RKO (cell line): Measurements from ENCODE around the gene ALB.

ENCODE experiments used
- DNase-seq: peaks from one replicate; pipeline ENCODE4 v3.0.0-alpha.2; 2016; ENCODE audit warnings: low spot score

The ALB gene

GRCh38 chr4:73409012-73409862 lies 5.2 kb downstream of the ALB start:
- DNase-seq, result no peak

- no peak for DNase-seq
Measured at GRCh38 chr4:73409978-73410548, 6.0 kb downstream of the ALB start.

DNA sequence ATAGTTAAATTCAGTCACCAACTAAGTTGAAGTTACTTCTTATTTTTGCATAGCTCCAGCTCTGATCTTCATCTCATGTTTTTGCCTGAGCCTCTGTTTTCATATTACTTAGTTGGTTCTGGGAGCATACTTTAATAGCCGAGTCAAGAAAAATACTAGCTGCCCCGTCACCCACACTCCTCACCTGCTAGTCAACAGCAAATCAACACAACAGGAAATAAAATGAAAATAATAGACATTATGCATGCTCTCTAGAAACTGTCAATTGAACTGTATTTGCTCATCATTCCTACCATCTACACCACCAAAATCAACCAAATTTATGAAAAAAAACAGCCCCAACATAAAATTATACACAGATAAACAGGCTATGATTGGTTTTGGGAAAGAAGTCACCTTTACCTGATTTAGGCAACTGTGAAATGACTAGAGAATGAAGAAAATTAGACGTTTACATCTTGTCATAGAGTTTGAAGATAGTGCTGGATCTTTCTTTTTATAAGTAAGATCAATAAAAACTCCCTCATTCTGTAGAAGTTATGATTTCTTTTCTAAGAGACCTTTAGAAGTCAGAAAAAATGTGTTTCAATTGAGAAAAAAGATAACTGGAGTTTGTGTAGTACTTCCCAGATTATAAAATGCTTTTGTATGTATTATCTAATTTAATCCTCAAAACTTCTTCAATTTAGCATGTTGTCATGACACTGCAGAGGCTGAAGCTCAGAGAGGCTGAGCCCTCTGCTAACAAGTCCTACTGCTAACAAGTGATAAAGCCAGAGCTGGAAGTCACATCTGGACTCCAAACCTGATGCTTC lies 7.0 kb downstream of the ALB start:
- no peak for DNase-seq

GRCh38 chr4:73411731-73412414 lies 7.8 kb downstream of the ALB start:
- DNase-seq, result no peak

DNA sequence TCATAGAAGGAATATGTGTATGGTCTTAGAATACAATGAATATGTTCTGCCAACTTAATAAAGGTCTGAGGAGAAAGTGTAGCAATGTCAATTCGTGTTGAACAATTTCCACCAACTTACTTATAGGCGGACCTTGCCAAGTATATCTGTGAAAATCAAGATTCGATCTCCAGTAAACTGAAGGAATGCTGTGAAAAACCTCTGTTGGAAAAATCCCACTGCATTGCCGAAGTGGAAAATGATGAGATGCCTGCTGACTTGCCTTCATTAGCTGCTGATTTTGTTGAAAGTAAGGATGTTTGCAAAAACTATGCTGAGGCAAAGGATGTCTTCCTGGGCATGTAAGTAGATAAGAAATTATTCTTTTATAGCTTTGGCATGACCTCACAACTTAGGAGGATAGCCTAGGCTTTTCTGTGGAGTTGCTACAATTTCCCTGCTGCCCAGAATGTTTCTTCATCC lies 9.2 kb downstream of the ALB start:
- no peak for DNase-seq

DNA sequence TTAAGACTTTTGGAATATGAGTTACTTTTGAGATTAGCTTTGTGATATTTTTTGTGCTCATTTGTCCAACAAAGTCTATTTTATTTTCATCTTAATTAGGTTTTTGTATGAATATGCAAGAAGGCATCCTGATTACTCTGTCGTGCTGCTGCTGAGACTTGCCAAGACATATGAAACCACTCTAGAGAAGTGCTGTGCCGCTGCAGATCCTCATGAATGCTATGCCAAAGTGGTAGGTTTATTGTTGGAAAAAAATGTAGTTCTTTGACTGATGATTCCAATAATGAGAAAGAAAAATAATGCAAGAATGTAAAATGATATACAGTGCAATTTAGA lies 10.8 kb downstream of the ALB start:
- no peak for DNase-seq

DNA sequence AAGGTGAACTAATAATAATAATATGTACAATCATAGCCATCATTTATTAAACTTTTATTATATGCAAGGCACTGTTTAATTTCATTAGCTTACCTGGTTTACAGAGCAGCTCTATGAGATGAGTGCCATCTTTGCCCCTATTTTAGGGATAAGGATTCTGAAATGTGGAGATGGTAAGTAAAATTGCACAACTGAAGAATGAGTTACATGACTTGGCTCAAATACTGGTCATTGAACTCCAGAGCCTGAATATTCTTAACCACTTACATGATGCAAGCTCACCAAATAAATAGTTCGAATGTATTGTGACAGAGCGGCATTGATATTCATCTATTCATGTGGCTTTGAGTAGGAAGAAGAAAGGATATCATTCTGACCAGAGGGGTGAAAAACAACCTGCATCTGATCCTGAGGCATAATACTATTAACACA lies 11.7 kb downstream of the ALB start:
- DNase-seq, result no peak

- DNase-seq, result no peak
Measured at GRCh38 chr4:73416423-73417087, 12.5 kb downstream of the ALB start.

DNA sequence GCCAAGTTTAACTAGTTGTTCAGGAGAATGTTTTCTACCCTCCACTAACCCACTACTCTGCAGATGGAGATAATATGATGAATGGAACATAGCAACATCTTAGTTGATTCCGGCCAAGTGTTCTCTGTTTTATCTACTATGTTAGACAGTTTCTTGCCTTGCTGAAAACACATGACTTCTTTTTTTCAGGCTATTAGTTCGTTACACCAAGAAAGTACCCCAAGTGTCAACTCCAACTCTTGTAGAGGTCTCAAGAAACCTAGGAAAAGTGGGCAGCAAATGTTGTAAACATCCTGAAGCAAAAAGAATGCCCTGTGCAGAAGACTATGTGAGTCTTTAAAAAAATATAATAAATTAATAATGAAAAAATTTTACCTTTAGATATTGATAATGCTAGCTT lies 13.3 kb downstream of the ALB start:
- no peak for DNase-seq

GRCh38 chr4:73417973-73418372 lies 13.9 kb downstream of the ALB start:
- no peak for DNase-seq

- DNase-seq, result no peak
Measured at GRCh38 chr4:73418677-73419076, 14.6 kb downstream of the ALB start.

DNA sequence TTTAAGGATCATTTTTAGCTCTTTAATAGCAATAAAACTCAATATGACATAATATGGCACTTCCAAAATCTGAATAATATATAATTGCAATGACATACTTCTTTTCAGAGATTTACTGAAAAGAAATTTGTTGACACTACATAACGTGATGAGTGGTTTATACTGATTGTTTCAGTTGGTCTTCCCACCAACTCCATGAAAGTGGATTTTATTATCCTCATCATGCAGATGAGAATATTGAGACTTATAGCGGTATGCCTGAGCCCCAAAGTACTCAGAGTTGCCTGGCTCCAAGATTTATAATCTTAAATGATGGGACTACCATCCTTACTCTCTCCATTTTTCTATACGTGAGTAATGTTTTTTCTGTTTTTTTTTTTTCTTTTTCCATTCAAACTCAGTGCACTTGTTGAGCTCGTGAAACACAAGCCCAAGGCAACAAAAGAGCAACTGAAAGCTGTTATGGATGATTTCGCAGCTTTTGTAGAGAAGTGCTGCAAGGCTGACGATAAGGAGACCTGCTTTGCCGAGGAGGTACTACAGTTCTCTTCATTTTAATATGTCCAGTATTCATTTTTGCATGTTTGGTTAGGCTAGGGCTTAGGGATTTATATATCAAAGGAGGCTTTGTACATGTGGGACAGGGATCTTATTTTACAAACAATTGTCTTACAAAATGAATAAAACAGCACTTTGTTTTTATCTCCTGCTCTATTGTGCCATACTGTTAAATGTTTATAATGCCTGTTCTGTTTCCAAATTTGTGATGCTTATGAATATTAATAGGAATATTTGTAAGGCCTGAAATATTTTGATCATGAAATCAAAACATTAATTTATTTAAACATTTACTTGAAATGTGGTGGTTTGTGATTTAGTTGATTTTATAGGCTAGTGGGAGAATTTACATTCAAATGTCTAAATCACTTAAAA lies 15.3 kb downstream of the ALB start:
- no peak for DNase-seq

GRCh38 chr4:73420615-73421014 lies 16.5 kb downstream of the ALB start:
- DNase-seq, result no peak

DNA sequence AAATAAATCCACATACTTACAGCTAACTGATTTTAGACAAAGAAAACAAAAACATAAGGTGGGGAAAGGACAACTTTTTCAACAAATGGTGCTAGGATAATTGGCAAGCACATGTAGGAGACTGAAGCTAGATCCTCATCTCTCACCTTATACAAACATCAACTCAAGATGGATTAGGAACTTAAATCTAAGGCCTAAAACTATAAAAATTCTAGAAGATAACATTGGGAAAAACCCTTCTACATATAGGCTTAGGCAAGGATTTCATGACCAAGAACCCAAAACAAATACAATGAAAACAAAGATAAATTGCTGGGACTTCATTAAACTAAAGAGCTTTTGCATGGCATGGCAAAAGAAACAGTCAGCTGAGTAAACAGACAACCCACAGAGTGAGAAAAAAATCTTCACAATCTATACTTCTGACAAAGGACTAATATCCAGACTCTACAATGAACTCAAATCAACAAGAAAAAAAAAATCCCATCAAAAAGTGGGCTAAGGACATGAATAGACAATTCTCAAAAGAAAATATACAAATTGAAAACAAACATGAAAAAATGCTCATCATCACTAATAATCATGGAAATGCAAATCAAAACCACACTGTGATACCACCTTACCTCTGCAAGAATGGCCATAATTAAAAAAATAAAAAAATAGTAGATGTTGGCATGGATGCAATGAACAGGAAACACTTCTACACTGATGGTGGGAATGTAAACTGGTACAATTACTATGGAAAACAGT lies 17.8 kb downstream of the ALB start:
- DNase-seq, result no peak

GRCh38 chr4:73422458-73422752 lies 18.3 kb downstream of the ALB start:
- DNase-seq, result no peak

DNA sequence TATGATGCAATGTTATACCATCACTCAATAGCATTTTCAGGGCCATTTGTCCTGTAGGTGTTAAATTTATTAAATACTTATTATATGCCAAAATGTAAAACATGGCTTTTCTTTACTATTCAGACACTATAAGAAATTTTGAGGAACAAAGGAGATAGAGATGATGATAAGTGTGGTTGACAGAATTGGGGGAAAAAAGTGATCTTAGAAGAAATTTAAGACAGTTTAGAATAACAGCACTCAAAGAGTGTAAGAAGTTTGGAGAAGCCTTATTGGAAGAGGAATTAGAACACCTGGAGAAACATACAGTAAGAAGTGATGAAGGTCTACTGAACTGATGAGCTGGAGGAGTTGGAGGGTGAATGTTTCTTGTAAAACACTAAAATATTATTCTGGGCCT lies 19.1 kb downstream of the ALB start:
- DNase-seq, result no peak

- no peak for DNase-seq
Measured at GRCh38 chr4:73426666-73427065, 22.6 kb downstream of the ALB start.

GRCh38 chr4:73429118-73429517 lies 25.0 kb downstream of the ALB start:
- DNase-seq, result no peak

DNA sequence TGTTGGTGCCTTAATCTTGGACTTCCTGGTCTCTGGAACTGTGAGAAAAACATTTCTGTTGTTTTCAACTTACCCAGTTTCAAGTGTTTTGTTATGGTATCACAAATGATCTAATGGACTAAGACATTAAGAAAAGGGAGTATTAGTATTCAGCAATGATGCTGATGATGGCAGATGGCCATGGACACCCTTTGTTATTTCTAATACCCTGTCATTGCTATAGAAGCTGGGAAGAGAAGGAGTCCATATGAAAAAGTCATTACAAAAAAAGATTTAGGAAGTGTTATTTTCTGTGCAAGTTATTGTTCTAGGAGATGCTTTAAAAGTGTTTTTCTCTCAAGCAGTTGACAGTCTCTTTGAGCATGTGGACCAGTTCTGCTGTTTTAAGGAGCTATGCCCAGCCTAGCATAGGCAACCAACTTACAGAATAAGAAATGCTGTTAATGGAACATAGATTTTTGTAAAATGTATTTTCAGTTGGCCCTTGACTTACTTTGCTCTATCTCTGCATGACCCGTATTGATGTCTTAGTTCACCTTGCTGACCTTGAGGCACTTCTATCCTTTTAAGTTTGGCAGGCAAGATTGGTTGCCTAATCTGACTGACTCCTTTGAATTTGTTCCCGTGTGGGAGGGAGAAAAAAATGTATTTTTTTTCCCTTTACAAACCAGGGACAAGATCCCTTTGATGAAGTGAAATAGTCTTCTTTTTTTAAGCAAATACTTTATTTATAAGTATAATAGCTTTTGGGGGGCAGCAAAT lies 25.9 kb downstream of the ALB start:
- DNase-seq, result no peak

DNA sequence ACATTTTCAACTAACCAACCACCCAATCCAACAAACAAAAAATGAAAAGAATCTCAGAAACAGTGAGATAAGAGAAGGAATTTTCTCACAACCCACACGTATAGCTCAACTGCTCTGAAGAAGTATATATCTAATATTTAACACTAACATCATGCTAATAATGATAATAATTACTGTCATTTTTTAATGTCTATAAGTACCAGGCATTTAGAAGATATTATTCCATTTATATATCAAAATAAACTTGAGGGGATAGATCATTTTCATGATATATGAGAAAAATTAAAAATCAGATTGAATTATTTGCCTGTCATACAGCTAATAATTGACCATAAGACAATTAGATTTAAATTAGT lies 27.7 kb downstream of the ALB start:
- no peak for DNase-seq
